ENCODE data around the gene CHMP2A. TPM values are rescaled to one million over a fixed set of nuclear protein-coding genes. Genes with fewer than 3 reads are reported as not detected.

The CHMP2A gene
- total and polyA plus RNA-seq, 2 of the 13 experiments (the other 11 are each of a cell fraction or from before 2014, with no cell fraction given) = 49.7 to 55.0 TPM

GRCh38 chr19:58573658-58574164 is 18.8 kb upstream of the CHMP2A start (continued):
- TF ChIP-seq CC2D1A (CRISPR knock-in tag; IDR thresholded peaks at IDR 0.05) (peak; percentile 47; the same call in 1 of the 2 replicates), BCL3 (CRISPR knock-in tag; IDR thresholded peaks at IDR 0.05) (no peak), RFXANK (CRISPR knock-in tag; IDR thresholded peaks at IDR 0.05) (no peak), MED8 (CRISPR knock-in tag; IDR thresholded peaks at IDR 0.05; ENCODE audit: insufficient replicate concordance) (no peak), FOXP4 (CRISPR knock-in tag; IDR thresholded peaks at IDR 0.05) (no peak), SIN3B (IDR thresholded peaks at IDR 0.05; ENCODE audit: low read length) (0 out of 2 replicates have a peak, but pooled peaks have one; percentile 46), ZHX1 (CRISPR knock-in tag; IDR thresholded peaks at IDR 0.05; ENCODE audit: low read depth) (no peak), ZNF143 (CRISPR knock-in tag; IDR thresholded peaks at IDR 0.05) (no peak), CHD2 (IDR thresholded peaks at IDR 0.05; ENCODE audit: low read depth, low read length) (no peak), ZFP37 (CRISPR knock-in tag; IDR thresholded peaks at IDR 0.05; ENCODE audit: borderline replicate concordance) (peak; percentile 39; the same call in 1 of the 2 replicates), ZNF83 (CRISPR knock-in tag; IDR thresholded peaks at IDR 0.05; ENCODE audit: borderline replicate concordance) (0 out of 2 replicates have a peak, but pooled peaks have one; percentile 31), ARNT2 (CRISPR knock-in tag; IDR thresholded peaks at IDR 0.05; ENCODE audit: low read depth) (peak; percentile 44; the same call in 1 of the 2 replicates), GLMP (CRISPR knock-in tag; IDR thresholded peaks at IDR 0.05; ENCODE audit: borderline replicate concordance) (no peak), ZNF691 (CRISPR knock-in tag; IDR thresholded peaks at IDR 0.05; ENCODE audit: borderline replicate concordance, low read depth) (no peak), CREB1 (IDR thresholded peaks at IDR 0.05) (no peak), CREB1 (CRISPR knock-in tag; IDR thresholded peaks at IDR 0.05) (no peak; the same call in 1 of the 2 replicates), ZSCAN5A (CRISPR knock-in tag; IDR thresholded peaks at IDR 0.05; ENCODE audit: borderline replicate concordance) (0 out of 2 replicates have a peak, but pooled peaks have one; percentile 5), ZNF292 (CRISPR knock-in tag; IDR thresholded peaks at IDR 0.05; ENCODE audit: borderline replicate concordance, low read depth) (no peak)
